Vagina (tissue), 2 donors: Measurements from ENCODE around the gene TNPO3. TPM values are rescaled to one million over a fixed set of nuclear protein-coding genes. Genes with fewer than 3 reads are reported as not detected.

Experiments
- DNase-seq, 2 donors: peaks; one replicate each; pipeline ENCODE4 v3.0.0-alpha.2; 2017; ENCODE audit errors: extremely low spot score in 2 of 2
- H3K27ac ChIP-seq: fragments of 200-600 bp; sonication (generic); one replicate; pipeline ENCODE4 v1.5.1; 2019
- H3K27me3 ChIP-seq: fragments of 200-600 bp; sonication (generic); one replicate; pipeline ENCODE4 v1.5.1; 2019
- H3K36me3 ChIP-seq, 2 donors: fragments of 200-600 bp; sonication (generic); one replicate each; pipeline ENCODE4 v1.5.1; 2017 to 2019
- H3K4me1 ChIP-seq: fragments of 200-600 bp; sonication (generic); one replicate; pipeline ENCODE4 v1.5.1; 2019
- H3K4me3 ChIP-seq, 2 donors: fragments of 200-600 bp; sonication (generic); 1 replicate in 1 of 2; 2 replicates in 1 of 2; pipeline ENCODE4 v1.5.1; 2016 to 2019
- H3K9me3 ChIP-seq: fragments of 200-600 bp; sonication (generic); one replicate; pipeline ENCODE4 v1.5.1; 2019
- CTCF ChIP-seq, 3 experiments: fragments of 450-650 bp in 2 of 3; fragments of 200-600 bp in 1 of 3; sonication (generic) in 1 of 3; IDR thresholded peaks; one replicate each; pipeline ENCODE4 v1.5.1; 2017 to 2019; ENCODE audit warnings: antibody characterized with exemption in 3 of 3, mild to moderate bottlenecking in 2 of 3, moderate library complexity in 2 of 3
- POLR2A ChIP-seq, 2 donors: fragments of 450-650 bp; IDR thresholded peaks; one replicate each; pipeline ENCODE4 v1.6.1; 2017; ENCODE audit warnings: antibody characterized with exemption in 2 of 2, mild to moderate bottlenecking in 2 of 2, moderate library complexity in 2 of 2
- POLR2AphosphoS5 ChIP-seq, 2 donors: sonication (generic); formaldehyde crosslinking; IDR thresholded peaks; one replicate each; pipeline ENCODE4 v1.9.0; 2017; ENCODE audit warnings: antibody characterized with exemption in 2 of 2, mild to moderate bottlenecking in 2 of 2, low read depth in 1 of 2; ENCODE audit not compliant: insufficient read depth in 1 of 2
- intact Hi-C: fragments of 100-400 bp; cut with DNase I; formaldehyde crosslinking; loops from one replicate; pipeline ENCODE4 v1.15.1; 2023
- total RNA-seq: library from RNA; depleted of rRNA; stranded (reverse); fragments of >200 nt; gene quantifications from one replicate; pipeline ENCODE4 v1.2.3, GENCODE V29; 2016

The TNPO3 gene
- total RNA-seq, 1 donor from 2014 or later = 33.9 TPM

GRCh38 chr7:129017264-129017663 lies 37.6 kb downstream of the TNPO3 start:
- TF ChIP-seq CTCF (IDR thresholded peaks at IDR 0.05) (no peak), POLR2AphosphoS5 (IDR thresholded peaks at IDR 0.05; ENCODE audit: insufficient read depth in 1 of 2, low read depth in 1 of 2) (no peak), POLR2A (IDR thresholded peaks at IDR 0.05) (no peak)
- peaks cover 5% of the 10 kb centered on the region for H3K4me1 ChIP-seq
- no peaks in the 10 kb centered on the region for H3K27me3 ChIP-seq
- H3K36me3 ChIP-seq = peaks cover 0 to 27% of the 10 kb centered on the region in 2 donors
- no peak for DNase-seq
- no peaks in the 10 kb centered on the region for H3K9me3 ChIP-seq
- H3K27ac ChIP-seq = no peak overlapping the region
- intact Hi-C loops = no loop called here
- H3K4me3 ChIP-seq = no peak overlapping the region

- no peaks in the 10 kb centered on the region for H3K9me3 ChIP-seq
- no peaks in the 10 kb centered on the region for H3K27me3 ChIP-seq
- DNase-seq = no peak
- H3K4me3 ChIP-seq = no peak overlapping the region
- H3K27ac ChIP-seq = no peak overlapping the region
- no peaks in the 10 kb centered on the region for H3K4me1 ChIP-seq
- intact Hi-C loops = no loop called here
- TF ChIP-seq POLR2A (IDR thresholded peaks at IDR 0.05) (no peak), CTCF (IDR thresholded peaks at IDR 0.05) (no peak), POLR2AphosphoS5 (IDR thresholded peaks at IDR 0.05; ENCODE audit: insufficient read depth in 1 of 2, low read depth in 1 of 2) (no peak)
- peaks cover 0 to 31% of the 10 kb centered on the region in 2 donors for H3K36me3 ChIP-seq
Observed at GRCh38 chr7:129014501-129015101, 40.3 kb downstream of the TNPO3 start.

- Histone ChIP-seq H3K27ac (no peak overlapping the region), H3K9me3 (no peaks in the 10 kb centered on the region), H3K4me1 (no peaks in the 10 kb centered on the region), H3K4me3 (no peak overlapping the region), H3K36me3 (peaks cover 0 to 31% of the 10 kb centered on the region in 2 donors), H3K27me3 (no peaks in the 10 kb centered on the region)
- no peak for DNase-seq
- intact Hi-C loops = no loop called here
- TF ChIP-seq CTCF (IDR thresholded peaks at IDR 0.05) (no peak), POLR2A (IDR thresholded peaks at IDR 0.05) (no peak), POLR2AphosphoS5 (IDR thresholded peaks at IDR 0.05; ENCODE audit: insufficient read depth in 1 of 2, low read depth in 1 of 2) (no peak)
Observed at GRCh38 chr7:129013048-129013724, 41.7 kb downstream of the TNPO3 start.

GRCh38 chr7:129012641-129013040 lies 42.3 kb downstream of the TNPO3 start:
- H3K27ac ChIP-seq = no peak overlapping the region
- H3K4me1 ChIP-seq = no peaks in the 10 kb centered on the region
- no peak for TF ChIP-seq POLR2A (IDR thresholded peaks at IDR 0.05)
- no peak for TF ChIP-seq CTCF (IDR thresholded peaks at IDR 0.05)
- TF ChIP-seq POLR2AphosphoS5 (IDR thresholded peaks at IDR 0.05; ENCODE audit: insufficient read depth in 1 of 2, low read depth in 1 of 2) = no peak
- H3K36me3 ChIP-seq = peaks cover 0 to 34% of the 10 kb centered on the region in 2 donors
- no peak overlapping the region for H3K4me3 ChIP-seq
- H3K9me3 ChIP-seq = no peaks in the 10 kb centered on the region
- intact Hi-C loops = no loop called here
- no peaks in the 10 kb centered on the region for H3K27me3 ChIP-seq
- no peak for DNase-seq

- Histone ChIP-seq H3K9me3 (no peaks in the 10 kb centered on the region), H3K4me3 (no peak overlapping the region), H3K36me3 (peaks cover 0 to 25% of the 10 kb centered on the region in 2 donors), H3K27me3 (no peaks in the 10 kb centered on the region), H3K4me1 (no peaks in the 10 kb centered on the region), H3K27ac (no peak overlapping the region)
- TF ChIP-seq POLR2AphosphoS5 (IDR thresholded peaks at IDR 0.05; ENCODE audit: insufficient read depth in 1 of 2, low read depth in 1 of 2) (no peak), CTCF (IDR thresholded peaks at IDR 0.05) (no peak), POLR2A (IDR thresholded peaks at IDR 0.05) (no peak)
- intact Hi-C loops = no loop called here
- DNase-seq = no peak
Observed at GRCh38 chr7:129010075-129010474, 44.8 kb downstream of the TNPO3 start.
